ENCODE data around the gene PREX1.
"Not testable (repeated sequence)": the region's sequence is repeated elsewhere in the genome, so short reads cannot be mapped to it uniquely, and the experiment has no call there.

Gene PREX1

GRCh38 chr20:48812600-48813445 is 15.0 kb downstream of the PREX1 start:
- Histone ChIP-seq H3K27ac (no peak overlapping the region), H3K36me3 (replicated peaks) (no peaks in the 10 kb centered on the region), H3K4me3 (ENCODE audit: low read depth, low read length) (no peak overlapping the region), H3K27me3 (replicated peaks) (no peaks in the 10 kb centered on the region)
- in situ Hi-C loops (cut with HindIII; ENCODE audit: low pct_ligation_motif_present, low sequenced_read_pairs): no loop called here
- no peak for TF ChIP-seq CTCF (IDR thresholded peaks at IDR 0.05; ENCODE audit: low read depth, low read length, missing control alignments)
- DNase-seq: no peak

GRCh38 chr20:48812114-48812513 is 15.7 kb downstream of the PREX1 start:
- H3K27me3 ChIP-seq (replicated peaks); H3K27ac ChIP-seq; in situ Hi-C loops (cut with HindIII; ENCODE audit: low pct_ligation_motif_present, low sequenced_read_pairs); DNase-seq; H3K36me3 ChIP-seq (replicated peaks); H3K4me3 ChIP-seq (ENCODE audit: low read depth, low read length): not testable (repeated sequence)

GRCh38 chr20:48809673-48810072 is 18.1 kb downstream of the PREX1 start:
- in situ Hi-C loops (cut with HindIII; ENCODE audit: low pct_ligation_motif_present, low sequenced_read_pairs): no loop called here
- Histone ChIP-seq H3K27ac (no peak overlapping the region), H3K4me3 (ENCODE audit: low read depth, low read length) (no peak overlapping the region), H3K36me3 (replicated peaks) (no peaks in the 10 kb centered on the region), H3K27me3 (replicated peaks) (no peaks in the 10 kb centered on the region)
- no peak for DNase-seq
- no peak for TF ChIP-seq CTCF (IDR thresholded peaks at IDR 0.05; ENCODE audit: low read depth, low read length, missing control alignments)

- DNase-seq: no peak
- TF ChIP-seq CTCF (IDR thresholded peaks at IDR 0.05; ENCODE audit: low read depth, low read length, missing control alignments): no peak
- H3K27me3 ChIP-seq (replicated peaks): no peaks in the 10 kb centered on the region
- H3K27ac ChIP-seq: no peak overlapping the region
- in situ Hi-C loops (cut with HindIII; ENCODE audit: low pct_ligation_motif_present, low sequenced_read_pairs): no loop called here
- H3K36me3 ChIP-seq (replicated peaks): no peaks in the 10 kb centered on the region
- H3K4me3 ChIP-seq (ENCODE audit: low read depth, low read length): no peak overlapping the region
These were observed 19.3 kb downstream of the PREX1 start for GRCh38 chr20:48808382-48809034.

- Histone ChIP-seq H3K27ac (no peak overlapping the region), H3K27me3 (replicated peaks) (no peaks in the 10 kb centered on the region), H3K36me3 (replicated peaks) (no peaks in the 10 kb centered on the region), H3K4me3 (ENCODE audit: low read depth, low read length) (no peak overlapping the region)
- no peak for TF ChIP-seq CTCF (IDR thresholded peaks at IDR 0.05; ENCODE audit: low read depth, low read length, missing control alignments)
- in situ Hi-C loops (cut with HindIII; ENCODE audit: low pct_ligation_motif_present, low sequenced_read_pairs): no loop called here
- DNase-seq: no peak
These were observed 20.0 kb downstream of the PREX1 start for GRCh38 chr20:48807586-48808381.

GRCh38 chr20:48807051-48807450 is 20.7 kb downstream of the PREX1 start:
- no peak overlapping the region for H3K27ac ChIP-seq
- H3K36me3 ChIP-seq (replicated peaks): no peaks in the 10 kb centered on the region
- H3K27me3 ChIP-seq (replicated peaks): no peaks in the 10 kb centered on the region
- no peak overlapping the region for H3K4me3 ChIP-seq (ENCODE audit: low read depth, low read length)
- in situ Hi-C loops (cut with HindIII; ENCODE audit: low pct_ligation_motif_present, low sequenced_read_pairs): no loop called here
- DNase-seq: no peak
- no peak for TF ChIP-seq CTCF (IDR thresholded peaks at IDR 0.05; ENCODE audit: low read depth, low read length, missing control alignments)
